ENCODE measurements around the gene NUP37.
"Not testable (repeated sequence)": the region's sequence is repeated elsewhere in the genome, so short reads cannot be mapped to it uniquely, and the experiment has no call there.

Gene NUP37

DNA sequence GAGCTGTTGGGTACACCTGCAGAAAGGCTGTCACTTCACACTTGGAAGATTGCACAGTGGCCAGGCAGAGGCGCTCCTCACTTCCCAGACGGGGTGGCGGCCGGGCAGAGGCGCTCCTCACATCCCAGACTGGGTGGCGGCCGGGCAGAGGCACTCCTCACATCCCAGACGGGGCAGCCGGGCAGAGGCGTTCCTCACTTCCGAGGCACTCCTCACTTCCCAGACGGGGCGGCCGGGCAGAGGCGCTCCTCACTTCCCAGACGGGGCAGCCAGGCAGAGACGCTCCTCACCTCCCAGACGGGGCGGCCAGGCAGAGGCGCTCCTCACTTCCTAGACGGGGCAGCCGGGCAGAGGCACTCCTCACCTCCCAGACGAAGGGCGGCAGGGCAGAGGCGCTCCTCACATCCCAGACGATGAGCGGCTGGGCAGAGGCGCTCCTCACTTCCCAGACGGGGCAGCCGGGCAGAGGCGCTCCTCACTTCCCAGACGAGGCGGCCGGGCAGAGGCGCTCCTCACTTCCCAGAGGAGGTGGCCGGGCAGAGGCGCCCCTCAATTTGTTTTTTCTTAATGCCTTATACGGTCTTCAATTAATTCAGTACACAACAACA is 30.6 kb downstream of the NUP37 start:
- DNase-seq, result not testable (repeated sequence)

DNA sequence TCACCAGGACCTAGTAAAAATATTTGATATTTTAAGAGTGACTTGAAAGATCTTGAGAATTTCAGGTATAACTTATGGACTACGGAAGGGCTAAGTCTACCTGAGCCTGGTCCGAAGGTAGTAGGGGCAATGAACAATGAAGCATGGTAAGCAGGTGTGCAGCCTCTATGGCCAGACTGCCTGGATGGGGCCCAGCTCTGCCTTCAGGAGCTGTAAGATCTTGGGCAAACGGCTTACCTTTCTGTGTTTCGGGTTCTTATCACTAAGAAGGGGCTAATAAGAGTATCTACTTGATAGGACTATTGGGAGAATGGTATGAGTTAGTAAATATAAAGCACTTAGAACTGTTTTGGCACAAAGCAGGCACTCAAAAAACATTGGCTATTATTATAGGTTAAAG is 39.1 kb downstream of the NUP37 start:
- DNase-seq, result no peak

DNA sequence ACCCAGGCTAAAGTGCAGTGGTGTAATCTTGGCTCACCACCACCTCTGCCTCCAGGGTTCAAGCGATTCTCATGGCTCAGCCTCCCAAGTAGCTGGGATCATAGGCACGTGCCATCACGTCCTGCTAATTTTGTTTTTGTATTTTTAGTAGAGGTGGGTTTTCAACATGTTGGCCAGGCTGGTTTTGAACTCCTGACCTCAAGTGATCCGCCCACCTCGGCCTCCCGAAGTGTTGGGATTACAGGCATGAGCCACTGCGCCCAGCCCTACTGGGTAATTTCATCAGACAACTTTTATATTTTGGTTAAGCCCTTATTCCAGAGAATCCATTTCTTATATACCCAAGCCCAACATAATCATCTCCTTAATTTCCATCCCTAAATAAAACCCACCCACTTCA is 47.8 kb downstream of the NUP37 start:
- DNase-seq, result not testable (repeated sequence)

DNA sequence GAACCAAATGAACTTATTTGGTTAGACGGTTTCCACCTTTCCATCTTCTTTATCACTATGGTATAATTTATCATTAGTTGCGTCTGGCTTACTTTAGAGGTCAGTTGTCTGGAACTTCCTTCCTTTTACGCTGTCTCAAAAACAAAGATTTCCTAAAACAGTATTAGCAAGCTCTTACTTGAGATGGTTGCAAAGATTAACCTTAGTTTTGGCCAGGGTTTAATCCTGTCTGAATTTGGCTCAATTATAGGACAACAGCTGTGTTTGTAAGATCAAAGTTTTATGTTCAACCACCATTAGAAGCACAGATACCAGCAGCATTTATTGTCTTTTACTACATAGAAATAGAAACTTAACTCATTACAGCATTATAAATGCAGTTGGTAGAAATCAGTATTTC is 50.2 kb downstream of the NUP37 start:
- no peak for DNase-seq

DNA sequence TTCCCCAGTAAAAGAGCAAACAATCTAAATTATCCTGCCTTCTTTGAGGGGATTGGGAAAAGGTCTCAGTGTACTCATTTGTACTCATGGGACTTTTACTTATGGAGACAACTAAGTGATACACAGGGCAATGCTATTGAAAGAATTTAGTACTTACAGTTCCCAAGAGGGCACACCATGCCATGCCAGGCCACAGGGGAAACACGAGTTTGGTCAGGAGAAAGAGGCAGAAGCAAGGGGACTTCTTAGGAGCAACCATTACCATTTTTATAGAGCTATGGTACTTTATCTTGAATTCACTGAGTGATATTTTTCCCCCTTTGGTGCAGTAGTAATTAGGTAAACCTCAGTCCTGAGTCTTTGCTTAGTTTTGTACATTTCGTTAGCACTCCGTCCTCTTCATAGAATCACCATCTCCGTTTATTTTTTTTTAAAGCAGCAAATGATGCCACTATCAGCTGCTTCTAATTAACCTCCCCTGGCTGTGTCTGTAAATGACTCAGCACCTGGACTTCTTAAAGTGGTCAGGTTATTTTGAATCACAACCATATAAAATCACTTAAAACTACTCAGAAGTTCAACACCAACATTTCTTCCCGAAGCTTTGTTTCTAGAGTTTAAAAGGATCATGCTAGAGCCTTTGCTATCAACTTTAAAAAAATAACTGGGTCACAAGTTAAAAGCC is 52.2 kb downstream of the NUP37 start:
- no peak for DNase-seq

DNA sequence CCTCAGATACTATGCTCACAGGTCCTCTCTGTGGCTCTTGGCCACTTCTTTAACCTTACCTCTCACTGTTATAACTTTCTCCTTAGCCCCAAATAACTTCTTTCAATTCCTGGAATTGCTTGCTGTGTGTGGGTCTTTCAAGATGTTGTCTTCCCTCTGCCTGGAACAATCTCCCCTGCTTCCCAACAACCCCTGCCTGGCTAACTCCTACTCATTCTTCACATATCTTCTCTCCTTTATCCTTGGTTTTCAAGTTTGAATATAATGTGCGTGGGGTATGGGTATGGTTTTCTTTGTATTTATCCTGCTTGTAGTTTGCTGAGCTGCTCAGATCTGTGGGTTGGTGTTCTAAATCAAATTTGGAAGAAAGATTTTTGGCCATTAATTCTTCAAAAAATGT is 55.4 kb downstream of the NUP37 start:
- no peak for DNase-seq

DNA sequence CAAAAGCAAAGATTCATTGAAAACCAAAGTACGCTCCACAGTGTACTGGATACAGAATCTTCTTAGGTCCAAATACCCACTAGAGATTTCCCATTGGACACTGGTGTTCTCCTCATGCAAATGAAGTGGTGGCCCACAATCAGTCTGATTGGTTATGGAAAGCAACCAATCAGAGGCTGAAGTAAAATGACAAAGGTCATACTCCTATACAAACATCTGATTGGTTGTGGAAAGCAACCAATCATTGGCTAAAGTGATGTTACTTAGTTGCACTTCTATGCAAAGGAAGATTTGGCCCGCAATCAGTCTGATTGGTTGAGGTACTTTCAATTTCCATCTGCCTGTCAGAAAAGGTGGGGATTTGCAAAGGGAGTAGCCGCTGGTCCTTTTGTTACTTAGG is 56.8 kb downstream of the NUP37 start:
- DNase-seq, result no peak

DNA sequence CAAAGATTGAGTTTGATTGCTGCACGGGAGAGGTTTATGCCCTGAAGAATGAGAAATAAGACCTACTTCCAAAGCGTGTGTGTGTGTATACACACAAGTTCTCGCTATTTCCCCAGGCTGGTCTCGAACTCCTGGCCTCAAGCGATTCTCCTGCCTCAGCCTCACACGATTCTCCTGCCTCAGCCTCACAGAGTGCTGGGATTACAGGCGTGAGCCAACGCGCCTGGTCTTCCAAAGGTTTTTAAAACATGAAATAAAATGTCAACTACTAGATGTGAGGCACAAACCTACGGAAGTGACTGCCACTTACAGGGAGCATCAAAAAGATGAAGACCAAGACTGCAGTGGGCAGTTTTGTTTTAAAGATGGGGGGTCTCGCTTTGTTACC is 57.5 kb downstream of the NUP37 start:
- DNase-seq, result no peak

DNA sequence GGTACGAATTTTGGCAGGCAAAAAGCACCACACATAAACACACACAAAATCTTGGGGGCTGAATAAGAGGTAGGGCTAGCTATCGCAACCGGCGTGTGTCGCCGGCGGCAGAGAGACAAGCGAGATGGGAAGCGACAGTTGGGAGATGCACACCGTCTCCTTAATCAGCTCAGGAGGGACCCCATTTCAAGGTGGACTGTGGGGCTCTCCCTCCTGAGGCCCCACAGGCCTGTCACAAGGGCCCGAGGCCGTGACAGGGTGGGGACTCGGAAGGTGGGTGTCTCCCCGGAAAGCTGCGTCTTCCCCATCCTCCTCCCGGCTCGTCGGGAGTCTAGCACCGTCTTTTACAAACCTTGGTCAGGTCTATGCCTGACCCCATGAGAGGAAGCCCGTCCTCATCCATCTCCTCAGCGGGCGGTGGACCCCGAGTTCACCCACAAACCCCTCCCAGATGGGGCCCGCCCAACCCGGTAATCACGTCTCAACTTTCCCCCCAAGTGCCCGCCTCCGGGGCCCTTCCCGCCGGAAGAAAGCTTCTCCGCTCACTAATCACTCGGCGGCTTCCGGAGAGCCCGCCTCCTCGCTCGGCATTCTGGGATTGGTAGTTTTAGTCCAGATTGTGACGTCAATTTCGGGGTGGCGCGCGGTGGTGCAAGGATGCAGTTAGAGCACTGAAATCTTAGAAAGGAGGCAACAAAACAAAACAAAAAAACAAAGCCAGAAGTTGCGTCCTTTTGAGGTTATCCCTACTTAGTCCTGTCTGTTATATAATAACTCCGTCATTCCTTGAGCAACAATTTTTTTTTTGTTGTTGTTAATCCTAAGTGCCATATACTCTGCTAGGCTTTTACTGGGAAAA is 58.1 kb downstream of the NUP37 start, which contains the start of gene WASHC3:
TSS of gene WASHC3 (minus strand) at position 432 of the 859 bp plus-strand sequence. CDS start at position 403, 29 bp downstream.
- DNase-seq, result peak; percentile 87 to 94 (median 90)

DNA sequence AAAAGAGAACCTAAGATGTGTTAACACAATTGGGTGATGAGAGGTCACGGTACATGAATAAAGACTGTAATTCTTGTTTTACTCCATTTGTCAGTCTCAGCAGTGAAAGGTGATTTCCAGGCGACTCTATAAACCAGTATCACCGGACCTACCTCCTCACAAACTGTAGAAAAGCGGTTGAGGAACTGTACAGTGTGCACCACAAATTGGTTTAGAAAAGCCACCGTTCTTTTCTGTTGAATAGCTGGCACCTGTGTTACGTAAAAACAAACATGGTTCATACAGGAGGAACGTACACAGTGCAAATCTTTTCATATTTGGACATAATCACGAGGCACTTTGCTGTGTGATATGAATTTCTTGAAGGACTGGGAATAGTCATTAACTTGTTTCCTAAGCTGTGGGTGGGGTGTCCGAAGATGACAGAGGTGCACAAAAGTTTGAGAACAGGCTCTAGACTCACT is 58.8 kb downstream of the NUP37 start:
- no peak for DNase-seq

DNA sequence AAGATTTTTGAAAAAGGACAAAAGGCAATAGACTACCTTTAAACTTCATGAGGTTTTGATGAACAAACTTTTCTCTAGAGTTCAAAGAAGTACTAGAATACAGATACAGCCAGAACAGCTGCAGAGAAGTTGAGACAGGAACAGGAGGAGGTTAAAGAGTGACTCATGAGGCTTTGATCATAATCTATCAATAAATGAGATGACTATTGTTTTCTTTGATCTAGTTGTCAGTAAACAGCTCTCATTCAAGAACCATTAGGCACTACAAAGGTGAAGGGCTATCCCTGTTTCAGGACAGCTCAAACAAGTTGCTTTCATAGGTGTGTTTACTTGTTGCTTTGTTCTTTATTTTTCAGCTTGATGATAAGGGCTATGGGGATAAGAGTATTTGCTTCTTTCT is 60.6 kb downstream of the NUP37 start:
- no peak for DNase-seq

DNA sequence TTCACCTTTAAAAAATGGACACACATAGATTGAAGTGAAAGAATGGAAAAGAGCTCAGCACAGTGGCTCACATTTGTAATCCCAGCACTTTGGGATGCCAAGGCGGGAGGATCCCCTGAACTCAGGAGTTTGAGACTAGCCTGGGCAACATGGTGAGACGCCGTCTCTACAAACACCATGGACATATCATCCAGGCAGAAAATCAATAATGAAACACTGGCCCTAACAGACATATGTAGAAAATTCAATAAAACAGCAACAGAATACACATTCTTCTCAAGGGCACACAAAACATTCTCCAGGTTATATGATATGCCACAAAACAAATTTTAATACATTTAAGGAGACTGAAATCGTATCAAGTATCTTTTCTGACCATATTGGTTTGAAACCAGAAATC is 65.6 kb downstream of the NUP37 start:
- DNase-seq, result no peak

DNA sequence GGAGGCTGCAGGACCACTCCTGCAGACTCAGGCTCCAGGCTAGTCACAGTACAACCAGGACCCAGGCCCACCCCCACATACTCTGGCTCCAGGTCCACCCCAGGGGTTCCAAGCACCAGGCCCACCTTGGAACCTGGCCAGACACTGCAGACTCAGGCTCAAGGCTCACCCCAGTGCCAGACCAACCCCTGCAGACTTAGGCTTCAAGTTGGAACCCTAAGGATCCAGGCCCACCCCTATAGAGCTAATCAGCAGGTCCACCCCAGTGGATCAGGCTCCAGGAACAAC is 66.9 kb downstream of the NUP37 start:
- no peak for DNase-seq

DNA sequence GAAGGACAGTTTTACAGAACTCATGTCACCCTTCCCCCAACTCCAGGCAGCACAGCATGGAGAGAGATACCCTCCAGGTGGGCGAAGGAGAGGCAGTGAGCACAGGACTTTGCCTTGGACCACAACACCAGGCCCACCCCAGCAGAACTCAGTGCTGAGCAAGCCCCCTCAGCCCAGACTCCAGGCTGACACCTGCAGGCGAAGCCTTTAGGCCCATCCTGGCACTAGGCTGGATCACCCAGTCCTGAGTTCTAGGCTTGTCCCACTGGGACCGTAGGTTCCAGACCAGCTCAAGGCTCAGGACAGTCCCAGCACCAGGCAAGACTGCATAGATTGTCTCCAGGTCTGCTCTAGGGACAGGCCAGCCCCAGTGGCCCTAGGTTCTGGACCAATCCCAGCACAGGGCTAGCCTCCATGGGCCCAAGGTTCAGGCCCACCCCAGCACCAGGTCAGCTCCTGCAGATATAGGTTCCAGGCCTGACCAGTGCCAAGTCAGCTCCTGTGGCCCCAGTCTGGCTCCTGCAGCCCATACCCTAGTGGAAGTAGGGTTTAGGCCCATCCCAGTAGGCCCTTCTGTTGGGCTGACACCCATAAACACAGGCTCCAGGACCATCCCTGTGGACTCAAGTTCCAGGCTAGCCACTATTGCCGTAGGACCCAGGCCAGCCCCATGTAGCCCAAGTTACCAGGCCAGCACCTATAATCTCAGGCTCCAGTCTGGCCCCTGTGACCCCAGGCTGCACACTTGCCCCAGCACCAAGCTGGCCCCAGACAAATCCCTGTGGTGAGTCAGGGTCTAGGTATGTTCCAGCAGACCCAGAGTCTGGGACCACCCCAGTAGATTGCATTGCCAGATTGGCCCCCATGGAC is 67.5 kb downstream of the NUP37 start:
- no peak for DNase-seq

DNA sequence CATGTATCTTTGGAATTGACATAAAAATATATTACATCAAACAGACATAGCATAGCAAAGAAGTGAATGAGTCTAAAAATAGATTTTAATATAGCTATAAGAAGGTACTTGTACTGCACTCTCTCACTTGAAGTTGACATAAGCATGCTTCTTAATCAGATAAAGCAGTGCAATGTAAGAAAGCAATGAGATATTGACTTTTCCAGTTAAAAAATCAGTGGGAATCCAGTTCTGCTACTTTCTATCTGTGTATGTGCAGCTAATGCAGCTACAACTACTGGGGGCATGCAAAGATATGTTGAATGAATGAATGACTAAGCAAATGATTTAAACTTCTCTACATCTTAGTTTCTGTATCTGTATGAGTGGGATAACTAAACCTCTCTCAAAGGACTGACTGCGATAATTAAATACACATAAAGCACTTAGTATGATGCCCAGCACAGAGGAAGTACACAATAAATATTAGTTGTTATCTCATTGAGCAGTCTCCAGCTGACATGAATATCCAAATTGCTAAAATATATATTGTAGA is 68.4 kb downstream of the NUP37 start:
- no peak for DNase-seq

DNA sequence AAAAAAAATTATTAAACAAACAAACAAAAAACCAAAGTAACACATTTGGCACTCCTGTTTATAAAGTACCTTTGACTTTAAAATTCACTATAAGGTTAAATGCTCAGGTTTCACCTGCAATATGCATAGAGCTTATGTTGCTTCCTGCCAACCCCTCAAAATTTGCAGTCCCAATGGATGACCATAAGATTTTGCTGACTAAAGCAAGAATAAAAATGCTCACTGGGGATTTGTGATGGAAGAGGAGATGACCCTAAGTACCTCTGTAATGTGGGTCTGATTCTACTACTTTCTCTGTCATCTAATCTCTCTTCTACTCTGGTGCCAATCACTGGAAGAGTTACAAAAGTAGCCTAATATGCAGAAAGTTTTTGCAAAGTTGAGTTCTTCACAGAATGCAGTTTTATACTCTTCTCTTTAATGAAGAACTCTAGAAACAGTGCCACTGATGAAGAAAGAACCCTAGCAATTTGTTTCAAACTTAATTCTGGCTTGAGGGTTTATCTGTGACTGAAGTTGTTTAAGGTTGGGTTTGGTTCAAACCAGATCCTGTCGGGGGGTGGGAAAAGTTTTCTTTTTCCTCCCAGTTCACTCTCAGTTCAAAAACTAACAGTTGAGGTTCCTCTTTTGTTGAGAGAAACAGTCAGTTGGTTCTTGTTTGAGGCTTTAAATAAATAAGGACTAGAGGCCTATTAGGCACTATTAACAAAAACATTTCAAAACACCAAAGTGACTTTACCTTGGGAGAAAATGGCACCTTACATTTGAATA is 69.1 kb downstream of the NUP37 start:
- DNase-seq, result no peak

DNA sequence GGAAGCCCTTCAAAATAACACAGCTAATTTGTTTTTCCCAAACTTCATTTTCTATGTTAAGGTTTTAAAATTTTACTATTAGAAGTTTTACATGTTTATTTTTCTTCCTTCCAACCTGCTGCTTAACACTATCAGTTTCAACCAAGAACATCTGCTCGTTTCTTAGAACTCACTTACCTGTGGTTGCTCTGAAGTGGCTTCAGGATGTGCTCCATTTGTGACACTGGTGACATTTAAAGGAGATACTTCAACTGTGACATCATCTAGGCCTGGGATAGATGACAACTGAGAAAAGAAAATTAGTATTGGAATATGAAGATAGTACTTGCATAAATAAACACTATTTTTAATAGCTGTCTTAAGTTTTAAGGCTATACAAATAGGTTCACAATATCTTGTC is 76.0 kb downstream of the NUP37 start:
- no peak for DNase-seq

DNA sequence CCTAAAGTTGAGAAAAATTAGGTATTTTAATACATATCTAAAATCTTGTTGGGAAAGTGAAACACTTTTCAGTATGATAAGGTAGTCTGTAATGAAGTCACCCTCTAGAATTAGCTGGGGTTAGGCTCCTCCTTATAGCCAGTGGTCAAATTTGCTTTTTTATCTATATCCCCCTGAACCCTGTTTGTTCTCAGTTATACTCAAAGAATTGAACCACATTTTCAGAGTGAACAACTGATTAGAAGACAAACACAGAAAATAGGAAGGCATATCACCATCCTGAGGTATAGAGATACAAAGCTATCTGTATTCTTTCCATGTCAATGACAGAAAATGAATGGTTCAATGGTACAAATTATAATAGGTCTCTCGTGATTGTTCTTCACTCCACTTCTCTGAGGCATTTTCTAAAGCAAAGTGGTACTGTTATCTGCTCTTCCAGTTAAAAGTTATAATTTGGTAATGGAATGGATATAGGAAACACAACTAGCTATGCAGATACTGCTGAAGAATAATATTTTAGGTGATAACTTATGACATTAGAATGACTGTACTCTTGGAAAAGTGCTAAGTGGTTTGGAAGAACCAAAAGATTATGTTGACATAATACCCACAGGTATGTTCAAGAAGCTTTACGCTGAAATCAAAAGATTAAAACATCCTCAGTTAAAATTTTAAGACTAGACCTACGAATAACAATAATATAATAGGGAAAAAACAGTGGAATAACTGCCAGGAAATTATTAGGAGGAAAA is 85.7 kb downstream of the NUP37 start:
- DNase-seq, result no peak

DNA sequence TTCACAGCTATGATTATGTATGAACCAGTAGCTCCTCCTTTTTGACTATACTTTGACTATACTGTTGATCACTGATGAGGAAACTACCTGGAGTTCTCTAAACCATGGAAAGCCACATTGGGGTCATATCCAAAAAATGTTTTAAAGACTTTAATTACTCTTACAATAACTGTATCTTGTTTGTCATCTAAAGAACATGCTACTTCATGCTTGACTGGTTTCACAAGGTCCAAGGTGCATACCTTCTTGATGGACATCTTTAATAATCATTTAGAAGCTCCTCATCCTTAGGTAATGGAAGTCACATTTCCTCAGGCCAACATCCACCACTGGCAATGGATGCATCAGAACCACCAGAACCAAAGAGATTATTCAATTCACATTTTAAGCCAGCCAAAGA is 88.1 kb downstream of the NUP37 start:
- no peak for DNase-seq

DNA sequence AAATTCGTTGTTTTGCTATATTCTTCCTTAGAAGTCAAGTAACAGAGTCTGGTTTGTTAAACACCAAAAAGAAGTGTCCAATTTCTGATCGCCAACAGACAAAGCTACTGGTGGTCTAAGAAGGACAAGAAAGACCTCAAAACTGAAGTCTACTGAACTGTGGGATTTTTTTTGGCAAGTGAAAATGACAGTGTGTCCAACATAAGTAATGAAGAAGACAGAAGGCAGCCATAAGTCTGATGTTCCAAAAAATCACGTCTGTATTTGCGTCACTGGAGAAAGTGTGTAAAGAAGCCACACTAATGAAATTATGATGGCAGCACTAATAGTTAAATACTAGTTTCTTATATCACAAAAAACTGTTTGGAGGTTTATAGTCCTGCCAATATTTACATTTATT is 90.8 kb downstream of the NUP37 start:
- DNase-seq, result no peak

DNA sequence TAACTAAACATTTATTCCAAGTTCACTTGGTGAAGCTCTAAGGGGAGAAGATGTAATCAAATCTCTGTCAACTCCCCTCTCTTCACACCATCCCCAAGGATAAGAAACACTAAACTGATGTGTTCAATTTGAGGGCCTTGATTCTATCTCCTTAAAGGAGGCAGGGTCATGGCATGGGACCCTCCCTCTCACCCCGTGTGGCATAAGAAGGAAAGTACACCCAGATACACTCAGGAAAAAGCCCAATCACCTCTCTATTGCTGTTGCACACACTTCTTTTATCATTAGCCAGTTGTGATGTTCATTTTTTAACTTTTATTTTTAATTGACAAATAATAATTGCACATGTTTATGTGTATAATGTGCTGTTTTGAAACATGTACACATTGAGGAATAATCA is 93.2 kb downstream of the NUP37 start:
- DNase-seq, result no peak

All from activated CD4-positive, CD25-positive, alpha-beta regulatory T cell (primary cell).